GM21528 (cell line): ENCODE data around the gene PLCE1.

Experiments
- ATAC-seq: cut with Tn5 transposase; IDR thresholded peaks from one replicate; pipeline ENCODE4 v1.9.1; 2021; ENCODE audit warnings: mild to moderate bottlenecking, moderate library complexity; ENCODE audit not compliant: unreplicated experiment, low FRiP score

The PLCE1 gene

GRCh38 chr10:93992400-93993030, 1.2 kb upstream of the PLCE1 start:
- ATAC-seq = no peak

GRCh38 chr10:93993414-93993781, 333 bp upstream of the PLCE1 start:
- ATAC-seq = no peak

GRCh38 chr10:93994438-93994801, 689 bp downstream of the PLCE1 start:
- no peak for ATAC-seq

GRCh38 chr10:93995182-93995581, 1.5 kb downstream of the PLCE1 start:
- no peak for ATAC-seq

GRCh38 chr10:93995598-93996271, 2.0 kb downstream of the PLCE1 start:
- no peak for ATAC-seq

- ATAC-seq = no peak
These were observed 2.8 kb downstream of the PLCE1 start for GRCh38 chr10:93996551-93996950.

- ATAC-seq = no peak
These were observed 3.8 kb downstream of the PLCE1 start for GRCh38 chr10:93997546-93997945.

- ATAC-seq = no peak
These were observed 5.7 kb downstream of the PLCE1 start for GRCh38 chr10:93999401-93999851.

- ATAC-seq = no peak
These were observed 7.1 kb downstream of the PLCE1 start for GRCh38 chr10:94000638-94001415.

- no peak for ATAC-seq
These were observed 7.7 kb downstream of the PLCE1 start for GRCh38 chr10:94001416-94001810.

- no peak for ATAC-seq
These were observed 8.4 kb downstream of the PLCE1 start for GRCh38 chr10:94002156-94002555.

- no peak for ATAC-seq
These were observed 9.8 kb downstream of the PLCE1 start for GRCh38 chr10:94003488-94003887.

GRCh38 chr10:94005050-94005449, 11.3 kb downstream of the PLCE1 start:
- no peak for ATAC-seq

GRCh38 chr10:94006591-94007550, 13.1 kb downstream of the PLCE1 start:
- no peak for ATAC-seq

- no peak for ATAC-seq
These were observed 14.8 kb downstream of the PLCE1 start for GRCh38 chr10:94008526-94008925.

- no peak for ATAC-seq
These were observed 16.4 kb downstream of the PLCE1 start for GRCh38 chr10:94010116-94010515.

- no peak for ATAC-seq
These were observed 17.2 kb downstream of the PLCE1 start for GRCh38 chr10:94010886-94011285.

GRCh38 chr10:94011296-94011695, 17.6 kb downstream of the PLCE1 start:
- ATAC-seq = no peak

GRCh38 chr10:94012834-94013233, 19.1 kb downstream of the PLCE1 start:
- no peak for ATAC-seq

- ATAC-seq = no peak
These were observed 19.6 kb downstream of the PLCE1 start for GRCh38 chr10:94013331-94013760.
